Osteoblast (primary cell): ENCODE results near the gene RPL29. TPM values are rescaled to one million over a fixed set of nuclear protein-coding genes. Genes with fewer than 3 reads are reported as not detected.

ENCODE experiments used
- DNase-seq: peaks from one replicate; pipeline ENCODE4 v3.0.0; 2011; ENCODE audit warnings: low spot score, mixed read lengths; ENCODE audit not compliant: insufficient read length; ENCODE audit errors: missing footprints
- H2AFZ ChIP-seq: 2 replicates; pipeline ENCODE4 v1.6.0; 2011; ENCODE audit warnings: mild to moderate bottlenecking, low read length
- H3K27ac ChIP-seq: 2 replicates; pipeline ENCODE4 v1.5.1; 2011; ENCODE audit warnings: mild to moderate bottlenecking, low read depth, low read length, moderate library complexity
- H3K27me3 ChIP-seq: 2 replicates; pipeline ENCODE4 v1.6.0; 2012; ENCODE audit warnings: mild to moderate bottlenecking, control low read depth, inconsistent platforms, low read length, moderate library complexity; ENCODE audit not compliant: insufficient read depth
- H3K36me3 ChIP-seq: 2 replicates; pipeline ENCODE4 v1.5.1; 2011; ENCODE audit warnings: mild to moderate bottlenecking, low read length, control low read depth, moderate library complexity; ENCODE audit not compliant: insufficient read depth
- H3K4me1 ChIP-seq: 2 replicates; pipeline ENCODE4 v1.5.1; 2011; ENCODE audit warnings: mild to moderate bottlenecking, low read length, control low read depth, moderate library complexity; ENCODE audit not compliant: insufficient read depth
- H3K4me2 ChIP-seq: 2 replicates; pipeline ENCODE4 v1.6.0; 2011; ENCODE audit warnings: mild to moderate bottlenecking, low read length; ENCODE audit not compliant: insufficient read depth
- H3K4me3 ChIP-seq: fragments of 200-600 bp; sonication (generic); 3 replicates; pipeline ENCODE4 v1.5.1; 2012; ENCODE audit warnings: mild to moderate bottlenecking, low read length, inconsistent platforms; ENCODE audit not compliant: insufficient read depth
- H3K79me2 ChIP-seq: 2 replicates; pipeline ENCODE4 v1.6.0; 2012; ENCODE audit warnings: mild to moderate bottlenecking, low read length, control low read depth, inconsistent platforms; ENCODE audit not compliant: insufficient read depth
- H3K9me3 ChIP-seq: 2 replicates; pipeline ENCODE4 v1.5.1; 2011; ENCODE audit warnings: low read depth, low read length, control low read depth
- H4K20me1 ChIP-seq: 2 replicates; pipeline ENCODE4 v1.6.0; 2012; ENCODE audit warnings: mild to moderate bottlenecking, low read length, control low read depth; ENCODE audit not compliant: insufficient read depth
- total RNA-seq: library from RNA; depleted of rRNA; stranded (reverse); fragments of >200 nt; gene quantifications from 2 replicates; pipeline ENCODE4 v1.2.3, GENCODE V29; 2012
- TF ChIP-seq, protein P1 (sequence below): IDR thresholded peaks from 2 replicates; pipeline ENCODE4 v1.5.1; 2011; ENCODE audit warnings: mild to moderate bottlenecking, low read depth, low read length, moderate library complexity; ENCODE audit errors: extremely low read depth

Gene RPL29
- total RNA-seq, 1 donor: 862 TPM

DNA sequence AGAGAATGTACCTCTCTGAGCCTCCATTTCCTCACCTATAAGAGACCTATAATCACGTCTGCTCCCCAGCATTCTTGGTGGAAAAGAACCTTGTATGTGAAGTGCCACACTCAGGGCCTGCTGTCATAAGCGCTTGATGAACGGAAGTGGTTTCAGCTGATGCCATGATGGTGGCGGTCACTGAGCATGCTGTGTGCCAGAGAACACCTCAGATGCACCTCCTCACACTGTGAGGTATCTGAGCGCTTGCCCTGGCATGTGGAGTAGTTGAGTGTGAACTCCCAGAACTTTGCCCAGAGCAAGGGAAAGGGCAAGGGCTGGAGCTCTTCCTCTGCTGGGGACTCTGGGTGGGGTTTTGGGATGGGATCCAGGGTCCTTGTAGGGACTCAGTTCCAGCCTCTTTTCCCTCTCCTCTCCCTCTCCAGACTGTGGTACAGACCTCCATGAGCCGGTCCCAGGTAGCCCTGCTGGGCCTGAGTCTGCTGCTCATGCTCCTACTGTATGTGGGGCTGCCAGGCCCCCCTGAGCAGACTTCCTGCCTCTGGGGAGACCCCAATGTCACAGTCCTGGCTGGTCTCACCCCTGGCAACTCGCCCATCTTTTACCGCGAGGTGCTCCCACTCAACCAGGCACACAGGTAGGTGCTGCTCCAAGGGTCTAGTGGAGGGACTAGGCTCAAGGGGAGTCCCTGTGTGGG, 18.1 kb downstream of the RPL29 start:
- H3K79me2 ChIP-seq: peaks cover 19% of the 10 kb centered on the region
- H3K27me3 ChIP-seq: no peaks in the 10 kb centered on the region
- H3K9me3 ChIP-seq: no peaks in the 10 kb centered on the region
- DNase-seq: no peak
- H3K4me3 ChIP-seq: no peak overlapping the region
- peaks cover 9% of the 10 kb centered on the region for H4K20me1 ChIP-seq
- no peak overlapping the region for H2AFZ ChIP-seq
- TF ChIP-seq, protein P1, sequence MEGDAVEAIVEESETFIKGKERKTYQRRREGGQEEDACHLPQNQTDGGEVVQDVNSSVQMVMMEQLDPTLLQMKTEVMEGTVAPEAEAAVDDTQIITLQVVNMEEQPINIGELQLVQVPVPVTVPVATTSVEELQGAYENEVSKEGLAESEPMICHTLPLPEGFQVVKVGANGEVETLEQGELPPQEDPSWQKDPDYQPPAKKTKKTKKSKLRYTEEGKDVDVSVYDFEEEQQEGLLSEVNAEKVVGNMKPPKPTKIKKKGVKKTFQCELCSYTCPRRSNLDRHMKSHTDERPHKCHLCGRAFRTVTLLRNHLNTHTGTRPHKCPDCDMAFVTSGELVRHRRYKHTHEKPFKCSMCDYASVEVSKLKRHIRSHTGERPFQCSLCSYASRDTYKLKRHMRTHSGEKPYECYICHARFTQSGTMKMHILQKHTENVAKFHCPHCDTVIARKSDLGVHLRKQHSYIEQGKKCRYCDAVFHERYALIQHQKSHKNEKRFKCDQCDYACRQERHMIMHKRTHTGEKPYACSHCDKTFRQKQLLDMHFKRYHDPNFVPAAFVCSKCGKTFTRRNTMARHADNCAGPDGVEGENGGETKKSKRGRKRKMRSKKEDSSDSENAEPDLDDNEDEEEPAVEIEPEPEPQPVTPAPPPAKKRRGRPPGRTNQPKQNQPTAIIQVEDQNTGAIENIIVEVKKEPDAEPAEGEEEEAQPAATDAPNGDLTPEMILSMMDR: no peak
- H3K4me2 ChIP-seq: no peak overlapping the region
- H3K36me3 ChIP-seq: no peaks in the 10 kb centered on the region
- H3K4me1 ChIP-seq: peaks cover 31% of the 10 kb centered on the region
- no peak overlapping the region for H3K27ac ChIP-seq

DNA sequence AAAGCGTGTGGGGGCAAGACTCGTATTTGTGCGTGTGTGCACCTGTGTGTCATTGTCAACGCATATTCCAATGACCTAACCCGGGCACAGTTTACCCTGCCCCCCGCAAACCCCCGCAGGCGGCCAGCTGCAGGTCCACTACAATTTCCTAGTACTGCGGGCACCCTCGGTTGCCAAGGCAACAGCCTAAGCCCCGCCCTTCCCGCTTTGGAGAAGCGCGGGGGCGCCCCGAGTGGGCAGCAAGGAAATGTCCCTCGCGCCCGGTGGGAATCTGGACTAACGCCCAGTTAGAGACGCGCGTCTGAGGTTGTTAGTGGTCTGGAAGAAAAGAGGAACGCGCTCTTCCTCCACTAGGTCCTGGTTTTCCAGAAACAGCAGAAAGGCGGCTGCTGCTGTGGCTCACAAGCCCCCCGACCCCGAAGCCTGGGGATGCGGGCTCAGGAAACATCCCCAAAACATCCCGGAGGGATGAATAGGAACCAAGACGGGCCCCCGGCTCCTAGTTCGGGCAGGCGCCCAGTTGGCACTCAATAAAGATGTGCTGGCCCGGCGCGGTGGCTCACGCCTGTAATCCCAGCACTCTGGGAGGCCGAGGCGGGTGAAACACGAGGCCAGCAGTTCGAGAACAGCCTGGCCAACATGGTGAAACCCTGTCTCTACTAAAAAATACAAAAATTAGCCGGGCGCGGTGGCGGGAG, 19.7 kb downstream of the RPL29 start:
- TF ChIP-seq, protein P1: peak; percentile 15
- Histone ChIP-seq H3K79me2 (peaks cover 16% of the 10 kb centered on the region), H3K4me3 (peak overlapping the region; percentile 92), H3K27me3 (no peaks in the 10 kb centered on the region), H3K36me3 (no peaks in the 10 kb centered on the region), H3K9me3 (no peaks in the 10 kb centered on the region), H2AFZ (peak overlapping the region; percentile 95), H4K20me1 (peaks cover 2% of the 10 kb centered on the region), H3K4me1 (peaks cover 23% of the 10 kb centered on the region), H3K4me2 (peak overlapping the region; percentile 88), H3K27ac (no peak overlapping the region)
- peak; percentile 91 for DNase-seq

DNA sequence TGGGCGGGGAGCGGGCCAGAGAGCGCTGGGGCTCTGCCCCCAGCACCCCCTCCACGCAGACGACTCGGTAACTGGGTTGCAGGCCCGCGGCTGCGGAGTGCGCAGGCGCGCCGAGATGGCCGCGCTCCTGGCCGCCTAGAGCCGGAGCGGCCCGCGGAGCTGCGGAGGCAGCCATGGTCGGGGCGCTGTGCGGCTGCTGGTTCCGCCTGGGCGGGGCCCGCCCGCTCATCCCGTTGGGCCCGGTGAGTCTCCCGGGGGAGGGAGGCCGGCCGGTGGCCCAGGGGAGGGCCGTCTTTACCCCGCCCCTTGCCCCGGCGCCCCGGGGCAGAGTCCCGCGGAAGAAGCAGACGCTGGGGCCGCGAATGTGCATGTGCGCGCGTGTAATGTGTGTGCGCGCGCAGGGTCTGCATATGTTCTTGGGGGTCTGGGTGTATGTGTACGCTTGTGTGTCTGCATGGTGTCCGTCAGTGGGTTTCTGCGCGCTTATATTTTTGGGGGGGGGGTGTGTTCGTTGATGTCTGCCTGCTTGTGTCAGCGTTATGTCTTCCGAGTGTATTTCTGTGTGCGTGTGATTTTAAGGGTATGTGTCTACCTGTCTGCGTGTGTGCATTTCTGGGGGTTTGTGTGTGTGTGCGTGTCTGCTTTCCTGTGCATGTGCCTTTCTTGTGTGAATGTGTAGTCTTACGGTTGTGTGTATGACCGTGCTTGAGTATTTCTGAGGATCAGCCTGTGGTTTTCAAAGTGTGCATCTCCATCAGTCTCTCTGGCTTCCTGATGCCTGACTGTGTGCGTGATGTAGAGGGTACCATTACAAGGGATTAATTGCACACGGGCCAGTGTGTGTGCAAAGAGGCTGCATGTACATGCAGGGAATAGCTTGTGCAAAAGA, 20.5 kb downstream of the RPL29 start, which contains the start of gene ABHD14A:
ABHD14A (plus strand) TSS at position 102 of the 889 bp plus-strand sequence; CDS start at position 174, 72 bp downstream.
- peak within 1 kb of the TSS; percentile 84 for H3K27ac ChIP-seq

More for the DNA sequence above, 20.5 kb downstream of the RPL29 start, which contains the start of gene ABHD14A:
- TF ChIP-seq, protein P1: no peak
- H4K20me1 ChIP-seq: peaks cover 2% of the 10 kb centered on the region
- H3K4me2 ChIP-seq: peak within 1 kb of the TSS; percentile 88
- no peaks in the 10 kb centered on the region for H3K36me3 ChIP-seq
- no peaks in the 10 kb centered on the region for H3K27me3 ChIP-seq
- DNase-seq: peak; percentile 99
- H3K4me1 ChIP-seq: peaks cover 23% of the 10 kb centered on the region
- H3K79me2 ChIP-seq: peaks cover 12% of the 10 kb centered on the region
- H3K4me3 ChIP-seq: peak within 1 kb of the TSS; percentile 92
- no peaks in the 10 kb centered on the region for H3K9me3 ChIP-seq
- peak within 1 kb of the TSS; percentile 95 for H2AFZ ChIP-seq
